Measurements from ENCODE around the gene DUOX2.

The DUOX2 gene

DNA sequence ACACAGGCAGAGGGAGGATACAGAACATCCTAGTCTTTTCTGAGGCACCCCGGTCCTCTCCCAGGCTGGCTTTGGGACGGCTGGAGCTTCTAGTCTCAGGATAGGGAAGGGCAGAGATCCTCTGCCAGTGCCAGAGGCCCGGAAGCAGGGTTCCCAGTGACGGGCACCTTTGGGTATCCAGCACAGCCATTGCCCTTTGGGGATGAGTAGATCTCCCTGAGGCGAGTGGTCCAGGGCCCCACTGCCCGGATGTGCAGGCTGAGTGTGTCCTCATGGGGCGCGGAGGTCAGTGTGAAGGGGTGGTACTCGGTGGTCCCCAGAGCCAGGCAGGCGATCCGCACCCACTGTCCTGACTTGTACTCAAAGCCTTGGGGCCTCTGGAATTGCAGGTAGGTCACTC, 18.3 kb downstream of the DUOX2 start:
- TF ChIP-seq, protein P1, sequence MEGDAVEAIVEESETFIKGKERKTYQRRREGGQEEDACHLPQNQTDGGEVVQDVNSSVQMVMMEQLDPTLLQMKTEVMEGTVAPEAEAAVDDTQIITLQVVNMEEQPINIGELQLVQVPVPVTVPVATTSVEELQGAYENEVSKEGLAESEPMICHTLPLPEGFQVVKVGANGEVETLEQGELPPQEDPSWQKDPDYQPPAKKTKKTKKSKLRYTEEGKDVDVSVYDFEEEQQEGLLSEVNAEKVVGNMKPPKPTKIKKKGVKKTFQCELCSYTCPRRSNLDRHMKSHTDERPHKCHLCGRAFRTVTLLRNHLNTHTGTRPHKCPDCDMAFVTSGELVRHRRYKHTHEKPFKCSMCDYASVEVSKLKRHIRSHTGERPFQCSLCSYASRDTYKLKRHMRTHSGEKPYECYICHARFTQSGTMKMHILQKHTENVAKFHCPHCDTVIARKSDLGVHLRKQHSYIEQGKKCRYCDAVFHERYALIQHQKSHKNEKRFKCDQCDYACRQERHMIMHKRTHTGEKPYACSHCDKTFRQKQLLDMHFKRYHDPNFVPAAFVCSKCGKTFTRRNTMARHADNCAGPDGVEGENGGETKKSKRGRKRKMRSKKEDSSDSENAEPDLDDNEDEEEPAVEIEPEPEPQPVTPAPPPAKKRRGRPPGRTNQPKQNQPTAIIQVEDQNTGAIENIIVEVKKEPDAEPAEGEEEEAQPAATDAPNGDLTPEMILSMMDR (IDR thresholded peaks at IDR 0.05; ENCODE audit: control extremely low read depth, extremely low read depth, low read depth, missing control alignments): no peak
- ChIA-PET POLR2A (no interaction called here), CTCF (interaction anchor here (0.7 to 3.8 kb wide), 2 partner anchors 19 to 23 kb away, joined by 3 to 16 read pairs; no protein-coding TSS in a partner anchor)
- no peak for DNase-seq (ENCODE audit: extremely low spot score)

DNA sequence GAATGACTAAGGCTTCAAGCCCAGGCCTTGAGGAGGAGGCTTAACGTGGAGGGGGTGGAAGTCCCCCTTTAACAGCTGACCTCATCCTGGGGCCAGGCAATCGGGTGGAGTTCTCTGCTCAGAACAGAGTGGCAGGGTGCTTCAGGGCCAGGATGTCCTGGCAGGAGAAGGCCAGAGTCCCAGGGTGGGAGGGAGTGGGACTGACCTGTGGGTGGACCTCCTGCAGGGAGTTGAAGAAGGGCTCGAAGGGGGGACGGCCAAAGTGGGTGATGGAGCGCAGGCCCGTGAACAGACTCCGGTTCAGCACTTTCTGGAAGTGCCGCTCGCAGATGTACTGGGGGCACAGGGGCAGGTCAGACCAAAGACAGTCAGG, 19.6 kb downstream of the DUOX2 start:
- ChIA-PET CTCF (interaction anchor here (1.0 to 3.8 kb wide), 2 partner anchors 24 to 32 kb away, joined by 3 to 16 read pairs; no protein-coding TSS in a partner anchor), POLR2A (no interaction called here)
- TF ChIP-seq, protein P1 (IDR thresholded peaks at IDR 0.05; ENCODE audit: control extremely low read depth, extremely low read depth, low read depth, missing control alignments): no peak
- DNase-seq (ENCODE audit: extremely low spot score): no peak

GRCh38 chr15:45093622-45094357, 20.2 kb downstream of the DUOX2 start:
- TF ChIP-seq, protein P1 (IDR thresholded peaks at IDR 0.05; ENCODE audit: control extremely low read depth, extremely low read depth, low read depth, missing control alignments): no peak
- ChIA-PET CTCF (interaction anchor here (1.0 to 3.8 kb wide), 4 partner anchors 11 to 56 kb away, joined by 3 to 16 read pairs (median 3); no protein-coding TSS in a partner anchor), POLR2A (no interaction called here)
- DNase-seq (ENCODE audit: extremely low spot score): no peak

DNA sequence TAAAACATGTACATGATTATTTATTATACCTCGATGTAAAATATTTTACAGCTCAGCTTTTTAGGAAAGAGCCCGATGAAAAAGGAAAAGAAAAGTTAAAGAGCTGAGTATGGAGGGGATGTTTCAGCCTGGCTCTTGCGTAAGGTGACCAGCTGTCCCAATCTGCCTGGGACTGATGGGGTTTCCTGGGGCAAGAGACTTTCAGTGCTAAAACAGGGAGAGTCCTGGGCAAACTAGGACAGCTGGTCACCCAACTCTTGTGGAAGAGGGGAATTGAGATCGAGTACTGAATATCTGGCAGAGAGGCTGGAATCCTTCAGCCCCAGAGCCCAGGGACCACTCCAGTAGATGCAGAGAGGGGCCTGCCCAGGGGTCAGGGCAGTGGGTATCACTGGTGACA, 21.0 kb downstream of the DUOX2 start:
- no peak for DNase-seq (ENCODE audit: extremely low spot score)
- ChIA-PET POLR2A (no interaction called here), CTCF (interaction anchor here (1.2 to 3.8 kb wide), 3 partner anchors 10 to 56 kb away, joined by 3 to 16 read pairs (median 3); no protein-coding TSS in a partner anchor)
- TF ChIP-seq, protein P1 (IDR thresholded peaks at IDR 0.05; ENCODE audit: control extremely low read depth, extremely low read depth, low read depth, missing control alignments): no peak

GRCh38 chr15:45091576-45091975, 22.4 kb downstream of the DUOX2 start:
- DNase-seq (ENCODE audit: extremely low spot score): no peak
- POLR2A ChIA-PET: no interaction called here
- TF ChIP-seq, protein P1 (IDR thresholded peaks at IDR 0.05; ENCODE audit: control extremely low read depth, extremely low read depth, low read depth, missing control alignments): no peak
- CTCF ChIA-PET: interaction anchor here (3.8 kb wide), 1 partner anchor 27 kb away, joined by 16 read pairs; no protein-coding TSS in a partner anchor

DNA sequence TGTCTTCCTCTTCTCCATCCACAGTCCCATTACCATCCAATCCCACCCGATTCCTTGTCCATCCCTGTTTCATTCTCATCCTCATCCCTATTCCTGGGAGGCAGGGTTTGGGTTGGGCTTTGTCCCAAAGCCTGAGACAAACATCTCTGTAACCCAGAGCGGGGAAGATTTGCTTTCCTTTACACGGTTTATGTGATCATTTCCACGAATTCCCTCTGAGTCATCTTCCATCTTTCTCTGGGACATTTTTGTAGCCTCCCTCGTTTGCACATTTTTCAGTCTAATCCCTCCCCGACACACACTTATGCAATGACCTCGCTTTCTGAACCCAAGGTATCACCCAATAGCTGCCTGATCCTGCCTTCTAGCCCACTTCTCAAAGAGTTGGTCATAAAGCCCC, 22.8 kb downstream of the DUOX2 start:
- DNase-seq (ENCODE audit: extremely low spot score): no peak
- ChIA-PET POLR2A (no interaction called here), CTCF (no interaction called here)
- TF ChIP-seq, protein P1 (IDR thresholded peaks at IDR 0.05; ENCODE audit: control extremely low read depth, extremely low read depth, low read depth, missing control alignments): no peak

Measured in GM10248 (cell line).